D721Med (cell line): ENCODE results near the gene KRTAP4-8.
"Not testable (repeated sequence)": the region's sequence is repeated elsewhere in the genome, so short reads cannot be mapped to it uniquely, and the experiment has no call there.

Source experiments
- DNase-seq: peaks from one replicate; pipeline ENCODE4 v3.0.0; 2011; ENCODE audit warnings: low spot score; ENCODE audit not compliant: insufficient read length
- FAIRE-seq: peaks from 2 replicates; lab custom pipeline; 2011; peaks lifted over from hg19 to GRCh38; lab: Jason Lieb, UNC
- TF ChIP-seq, protein P1 (sequence below): IDR thresholded peaks from 2 replicates; pipeline ENCODE4 v1.5.1; 2012; ENCODE audit warnings: mild to moderate bottlenecking, control low read depth; ENCODE audit not compliant: insufficient read depth; ENCODE audit errors: missing control alignments

Gene KRTAP4-8

DNA sequence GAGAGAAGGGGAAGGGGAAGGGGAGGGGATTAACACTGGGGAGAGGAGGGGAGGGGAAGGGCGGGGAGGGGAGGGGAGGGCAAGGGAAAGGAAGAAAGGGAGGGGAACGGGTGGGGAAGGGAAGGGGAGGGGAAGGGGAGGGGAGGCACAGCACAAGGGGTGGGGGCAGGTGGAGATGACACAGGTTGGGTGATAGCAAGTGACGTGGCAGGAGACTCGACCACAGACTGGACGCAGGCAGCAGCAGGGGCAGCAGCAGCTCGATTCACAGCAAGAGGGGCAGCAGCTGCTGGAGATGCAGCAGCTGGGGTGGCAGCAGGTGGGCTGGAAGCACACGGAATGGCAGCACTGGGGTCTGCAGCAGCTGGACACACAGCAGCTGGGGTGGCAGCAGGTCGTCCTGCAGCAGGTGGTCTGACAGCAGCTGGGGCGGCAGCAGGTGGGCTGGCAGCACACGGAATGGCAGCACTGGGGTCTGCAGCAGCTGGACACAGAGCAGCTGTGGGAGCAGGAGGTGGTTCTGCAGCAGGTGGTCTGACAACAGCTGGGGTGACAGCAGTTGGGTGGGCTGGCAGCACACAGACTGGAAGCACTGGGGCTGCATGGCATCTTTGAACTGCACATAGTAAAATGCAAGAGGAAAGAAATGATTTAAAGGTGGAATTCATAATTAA is 3.8 kb upstream of the KRTAP4-8 start, which contains the start of gene KRTAP4-16:
TSS of gene KRTAP4-16 (minus strand) at position 624 of the 674 bp plus-strand sequence. CDS start at position 624, 0 bp downstream.
- TF ChIP-seq, protein P1, sequence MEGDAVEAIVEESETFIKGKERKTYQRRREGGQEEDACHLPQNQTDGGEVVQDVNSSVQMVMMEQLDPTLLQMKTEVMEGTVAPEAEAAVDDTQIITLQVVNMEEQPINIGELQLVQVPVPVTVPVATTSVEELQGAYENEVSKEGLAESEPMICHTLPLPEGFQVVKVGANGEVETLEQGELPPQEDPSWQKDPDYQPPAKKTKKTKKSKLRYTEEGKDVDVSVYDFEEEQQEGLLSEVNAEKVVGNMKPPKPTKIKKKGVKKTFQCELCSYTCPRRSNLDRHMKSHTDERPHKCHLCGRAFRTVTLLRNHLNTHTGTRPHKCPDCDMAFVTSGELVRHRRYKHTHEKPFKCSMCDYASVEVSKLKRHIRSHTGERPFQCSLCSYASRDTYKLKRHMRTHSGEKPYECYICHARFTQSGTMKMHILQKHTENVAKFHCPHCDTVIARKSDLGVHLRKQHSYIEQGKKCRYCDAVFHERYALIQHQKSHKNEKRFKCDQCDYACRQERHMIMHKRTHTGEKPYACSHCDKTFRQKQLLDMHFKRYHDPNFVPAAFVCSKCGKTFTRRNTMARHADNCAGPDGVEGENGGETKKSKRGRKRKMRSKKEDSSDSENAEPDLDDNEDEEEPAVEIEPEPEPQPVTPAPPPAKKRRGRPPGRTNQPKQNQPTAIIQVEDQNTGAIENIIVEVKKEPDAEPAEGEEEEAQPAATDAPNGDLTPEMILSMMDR, result no peak
- DNase-seq (no peak), FAIRE-seq (no peak)

DNA sequence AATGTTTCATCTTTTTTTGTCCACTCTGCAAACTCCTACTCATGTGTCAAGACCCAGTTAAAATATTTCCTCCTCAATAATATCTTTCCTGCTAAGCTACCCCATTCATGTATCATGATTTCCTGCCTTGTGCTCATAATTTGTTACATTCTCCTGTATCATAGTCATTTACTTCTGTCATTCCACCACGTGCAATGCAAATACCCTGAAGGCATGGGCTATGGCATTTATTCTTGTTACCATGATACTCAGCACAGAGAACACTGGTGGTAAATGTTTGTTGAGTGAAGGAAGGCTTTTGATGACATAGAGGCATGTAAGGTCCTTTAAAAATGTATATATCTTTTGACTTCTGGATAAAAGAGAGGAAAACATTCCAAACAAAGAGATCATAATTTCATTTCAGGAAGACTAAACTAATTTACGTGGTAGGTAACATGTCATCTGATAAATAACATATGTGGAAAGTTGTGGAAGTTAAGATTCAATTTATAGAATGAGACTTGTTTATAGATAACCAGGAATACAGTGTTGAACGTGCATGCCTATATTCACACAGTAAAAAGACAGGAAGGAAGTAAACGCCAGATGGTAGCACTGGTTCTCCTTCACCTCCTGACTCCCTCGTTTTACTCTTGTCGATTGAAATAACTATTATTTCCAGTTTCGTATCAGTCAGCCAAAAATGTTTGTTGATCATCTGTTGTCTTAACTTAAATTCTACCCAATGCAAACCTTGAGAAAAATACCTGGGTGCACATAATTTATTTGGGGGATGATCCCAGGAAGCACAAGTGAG is 1.9 kb upstream of the KRTAP4-8 start:
- DNase-seq, FAIRE-seq: not testable (repeated sequence)

DNA sequence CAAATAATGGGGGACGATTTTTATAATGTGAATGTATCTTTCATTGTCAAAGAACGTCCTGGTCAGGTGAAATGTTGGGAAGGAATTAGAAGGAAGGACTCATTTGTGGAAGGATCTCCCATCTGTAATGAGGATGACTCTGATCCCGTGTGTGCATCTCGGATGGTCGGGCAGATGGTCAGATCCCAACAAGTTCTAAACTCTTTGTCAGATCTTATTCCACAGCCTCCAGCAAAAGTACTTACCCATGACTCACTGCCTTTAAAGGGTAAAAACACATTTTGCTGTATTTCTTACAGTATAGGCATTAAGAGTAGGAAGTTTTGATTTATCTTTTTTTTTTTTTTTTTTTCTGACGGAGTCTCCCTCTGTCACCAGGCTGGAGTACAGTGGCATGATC is 539 bp upstream of the KRTAP4-8 start:
- TF ChIP-seq, protein P1, result no peak
- FAIRE-seq (no peak), DNase-seq (no peak)

DNA sequence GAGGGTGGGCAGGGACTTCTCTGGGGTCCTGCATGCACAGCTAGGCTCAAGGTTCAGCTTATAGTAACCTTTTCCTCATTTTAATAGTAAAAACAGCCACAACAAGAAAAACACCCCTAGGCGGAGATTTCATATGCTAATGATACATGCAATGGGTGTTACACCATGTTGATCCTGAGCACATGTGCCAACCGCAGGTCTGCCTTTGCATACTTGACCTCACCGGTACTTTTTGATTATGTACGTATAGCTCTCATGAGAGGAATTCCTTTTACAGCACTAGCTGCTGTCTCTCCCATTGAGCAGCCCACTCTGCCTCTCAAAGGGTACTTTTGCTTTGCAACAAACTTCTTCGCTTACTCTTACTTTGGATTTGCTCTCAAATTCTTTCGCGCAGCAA is 1.9 kb downstream of the KRTAP4-8 start:
- FAIRE-seq (no peak), DNase-seq (no peak)
- TF ChIP-seq, protein P1, result no peak

DNA sequence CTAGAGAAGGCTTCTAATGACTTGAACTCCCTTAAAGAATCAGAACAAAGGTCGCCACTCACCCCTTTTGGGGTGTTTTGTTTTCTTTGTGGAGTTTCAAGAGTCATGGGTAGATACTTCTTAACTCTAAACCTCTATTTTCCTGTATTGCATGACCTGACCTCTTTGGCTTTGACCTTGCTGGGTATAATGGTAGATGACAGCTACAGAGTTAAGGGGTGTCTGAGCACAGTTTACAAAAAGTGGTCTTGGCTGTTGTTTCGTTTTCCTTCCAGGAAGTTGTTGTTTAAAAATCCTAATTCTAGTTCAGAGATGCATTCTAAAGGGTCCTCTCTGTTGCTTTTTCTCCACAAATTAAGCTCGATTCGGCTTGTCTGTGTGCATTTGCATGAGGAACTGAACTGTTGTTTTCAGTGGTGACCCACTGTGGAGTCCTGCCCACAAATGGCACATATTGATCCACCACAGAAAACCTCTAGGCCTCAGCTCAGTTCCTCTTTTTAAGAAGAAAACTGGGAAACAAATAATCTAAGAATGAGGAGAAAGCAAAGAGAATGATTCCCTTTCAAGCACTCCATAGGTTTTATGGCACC is 9.1 kb downstream of the KRTAP4-8 start:
- DNase-seq, FAIRE-seq: not testable (repeated sequence)

DNA sequence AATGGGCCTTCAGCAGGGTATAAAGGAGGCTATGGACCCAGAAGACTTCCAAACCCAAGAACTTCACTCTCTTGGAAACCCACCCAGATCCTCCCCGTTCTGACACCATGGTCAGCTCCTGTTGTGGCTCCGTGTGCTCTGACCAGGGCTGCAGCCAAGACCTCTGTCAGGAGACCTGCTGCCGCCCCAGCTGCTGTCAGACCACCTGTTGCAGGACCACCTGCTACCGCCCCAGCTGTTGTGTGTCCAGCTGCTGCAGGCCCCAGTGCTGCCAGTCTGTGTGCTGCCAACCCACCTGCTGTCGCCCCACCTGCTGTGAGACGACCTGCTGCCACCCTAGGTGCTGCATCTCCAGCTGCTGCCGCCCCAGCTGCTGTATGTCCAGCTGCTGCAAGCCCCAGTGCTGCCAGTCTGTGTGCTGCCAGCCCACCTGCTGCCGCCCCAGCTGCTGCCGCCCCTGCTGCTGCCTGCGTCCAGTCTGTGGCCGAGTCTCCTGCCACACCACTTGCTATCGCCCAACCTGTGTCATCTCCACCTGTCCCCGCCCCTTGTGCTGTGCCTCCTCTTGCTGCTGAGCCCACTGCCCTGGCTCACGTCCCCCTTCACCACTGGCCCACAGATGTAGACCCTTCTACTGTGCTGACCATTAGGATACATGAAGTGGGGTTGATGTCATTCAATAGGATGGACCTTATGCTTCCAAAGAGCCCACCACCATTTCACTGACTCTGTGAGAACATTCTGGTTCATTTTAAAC is 13.7 kb downstream of the KRTAP4-8 start, which contains the start of gene KRTAP4-7:
TSS of gene KRTAP4-7 (plus strand) at position 51 of the 757 bp plus-strand sequence. CDS start at position 108, 57 bp downstream.
- not testable (repeated sequence) for DNase-seq, FAIRE-seq

DNA sequence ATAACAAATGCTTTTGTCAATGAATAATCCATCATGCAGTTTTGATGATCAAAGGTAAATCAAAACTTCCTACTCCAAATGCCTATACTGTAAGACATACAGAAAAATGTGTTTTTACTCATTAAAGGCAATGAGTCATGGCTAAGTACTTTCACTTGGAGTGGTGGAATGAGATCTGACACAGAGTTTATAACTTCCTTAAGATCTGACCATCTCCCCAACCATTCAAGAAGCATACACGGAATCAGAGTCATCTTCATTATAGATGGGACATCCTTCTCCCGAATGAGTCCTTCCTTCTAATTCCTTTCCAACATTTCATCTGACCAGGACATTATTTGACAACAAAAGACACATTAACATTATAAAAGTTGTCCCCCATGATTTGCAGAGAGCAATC is 14.5 kb downstream of the KRTAP4-8 start:
- not testable (repeated sequence) for FAIRE-seq, DNase-seq

DNA sequence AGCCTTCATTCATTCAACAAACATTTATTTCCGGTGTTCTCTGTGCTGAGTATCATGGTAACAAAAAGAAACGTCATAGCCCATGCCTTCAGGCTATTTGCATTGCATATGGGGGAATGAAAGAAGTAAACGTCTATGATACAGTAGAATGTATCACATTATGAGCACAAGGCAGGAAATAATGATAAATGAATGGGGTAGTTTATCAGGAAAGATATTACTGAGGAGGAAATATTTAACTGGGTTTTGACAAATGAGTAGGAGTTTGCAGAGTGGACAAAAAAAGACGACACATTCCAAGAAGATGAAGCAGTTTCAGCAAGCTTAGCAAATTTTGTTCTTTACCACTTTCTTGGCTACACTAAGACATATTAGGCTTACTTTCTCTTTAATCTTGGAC is 15.3 kb downstream of the KRTAP4-8 start:
- DNase-seq (no peak), FAIRE-seq (no peak)
- TF ChIP-seq, protein P1, result no peak
